ENCODE data around the gene APLNR. TPM values are rescaled to one million over a fixed set of nuclear protein-coding genes. Genes with fewer than 3 reads are reported as not detected.

APLNR gene
- total and polyA plus RNA-seq, 4 donors = 3.2 to 39.4 (median 4.0) TPM

DNA sequence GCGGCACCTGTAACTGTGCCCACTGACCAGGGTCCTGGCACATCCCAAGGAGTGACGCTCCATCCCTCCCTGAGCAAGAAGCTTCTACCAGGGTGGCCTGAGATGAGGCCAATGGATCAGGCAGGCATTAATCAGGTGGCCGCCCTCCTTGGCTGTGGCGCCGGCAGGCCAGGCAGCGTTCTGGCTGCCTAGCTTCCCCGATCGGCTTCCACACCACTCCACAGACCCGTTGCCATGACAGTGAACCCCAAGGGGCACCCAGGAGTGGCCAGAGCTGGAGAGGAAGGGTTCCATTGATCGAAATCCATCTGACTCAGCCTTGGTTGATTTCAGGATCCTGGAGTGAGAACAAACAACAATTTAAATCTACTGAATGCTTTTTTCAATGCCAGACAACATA is 34.8 kb downstream of the APLNR start:
- H3K9ac ChIP-seq (ENCODE audit: low read depth in 1 of 2, low read length in 2 of 2) = no peak overlapping the region
- no peaks in the 10 kb centered on the region for H3K27me3 ChIP-seq (ENCODE audit: control insufficient read depth in 4 of 4, insufficient read depth in 4 of 4, low read length in 3 of 4)
- no peak for DNase-seq (ENCODE audit: low spot score)
- no peaks in the 10 kb centered on the region for H3K9me3 ChIP-seq (ENCODE audit: control insufficient read depth in 4 of 4, low read length in 3 of 4)
- TF ChIP-seq GABPA (IDR thresholded peaks at IDR 0.05 in 1 of 2, conservative IDR thresholded peaks at IDR 0.05 in 1 of 2) = no peak
- no peak for TF ChIP-seq YY1 (IDR thresholded peaks at IDR 0.05)
- TF ChIP-seq FOXA2 (IDR thresholded peaks at IDR 0.05) = no peak
- no peak for TF ChIP-seq HNF4G (IDR thresholded peaks at IDR 0.05)
- TF ChIP-seq RXRA (IDR thresholded peaks at IDR 0.05) = no peak
- TF ChIP-seq, protein P1, sequence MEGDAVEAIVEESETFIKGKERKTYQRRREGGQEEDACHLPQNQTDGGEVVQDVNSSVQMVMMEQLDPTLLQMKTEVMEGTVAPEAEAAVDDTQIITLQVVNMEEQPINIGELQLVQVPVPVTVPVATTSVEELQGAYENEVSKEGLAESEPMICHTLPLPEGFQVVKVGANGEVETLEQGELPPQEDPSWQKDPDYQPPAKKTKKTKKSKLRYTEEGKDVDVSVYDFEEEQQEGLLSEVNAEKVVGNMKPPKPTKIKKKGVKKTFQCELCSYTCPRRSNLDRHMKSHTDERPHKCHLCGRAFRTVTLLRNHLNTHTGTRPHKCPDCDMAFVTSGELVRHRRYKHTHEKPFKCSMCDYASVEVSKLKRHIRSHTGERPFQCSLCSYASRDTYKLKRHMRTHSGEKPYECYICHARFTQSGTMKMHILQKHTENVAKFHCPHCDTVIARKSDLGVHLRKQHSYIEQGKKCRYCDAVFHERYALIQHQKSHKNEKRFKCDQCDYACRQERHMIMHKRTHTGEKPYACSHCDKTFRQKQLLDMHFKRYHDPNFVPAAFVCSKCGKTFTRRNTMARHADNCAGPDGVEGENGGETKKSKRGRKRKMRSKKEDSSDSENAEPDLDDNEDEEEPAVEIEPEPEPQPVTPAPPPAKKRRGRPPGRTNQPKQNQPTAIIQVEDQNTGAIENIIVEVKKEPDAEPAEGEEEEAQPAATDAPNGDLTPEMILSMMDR (IDR thresholded peaks at IDR 0.05; ENCODE audit: low read depth, low read length, missing input control) = no peak
- no peak for TF ChIP-seq JUND (IDR thresholded peaks at IDR 0.05)
- TF ChIP-seq SP1 (IDR thresholded peaks at IDR 0.05) = no peak
- TF ChIP-seq, protein P2, sequence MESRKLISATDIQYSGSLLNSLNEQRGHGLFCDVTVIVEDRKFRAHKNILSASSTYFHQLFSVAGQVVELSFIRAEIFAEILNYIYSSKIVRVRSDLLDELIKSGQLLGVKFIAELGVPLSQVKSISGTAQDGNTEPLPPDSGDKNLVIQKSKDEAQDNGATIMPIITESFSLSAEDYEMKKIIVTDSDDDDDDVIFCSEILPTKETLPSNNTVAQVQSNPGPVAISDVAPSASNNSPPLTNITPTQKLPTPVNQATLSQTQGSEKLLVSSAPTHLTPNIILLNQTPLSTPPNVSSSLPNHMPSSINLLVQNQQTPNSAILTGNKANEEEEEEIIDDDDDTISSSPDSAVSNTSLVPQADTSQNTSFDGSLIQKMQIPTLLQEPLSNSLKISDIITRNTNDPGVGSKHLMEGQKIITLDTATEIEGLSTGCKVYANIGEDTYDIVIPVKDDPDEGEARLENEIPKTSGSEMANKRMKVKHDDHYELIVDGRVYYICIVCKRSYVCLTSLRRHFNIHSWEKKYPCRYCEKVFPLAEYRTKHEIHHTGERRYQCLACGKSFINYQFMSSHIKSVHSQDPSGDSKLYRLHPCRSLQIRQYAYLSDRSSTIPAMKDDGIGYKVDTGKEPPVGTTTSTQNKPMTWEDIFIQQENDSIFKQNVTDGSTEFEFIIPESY (IDR thresholded peaks at IDR 0.05) = no peak
- no peak for TF ChIP-seq EGR1 (IDR thresholded peaks at IDR 0.05; ENCODE audit: low read depth in 2 of 2)
- TF ChIP-seq TAF1 (conservative IDR thresholded peaks at IDR 0.05) = no peak
- no peak for TF ChIP-seq RAD21 (IDR thresholded peaks at IDR 0.05)
- no peak for TF ChIP-seq HNF4A (conservative IDR thresholded peaks at IDR 0.05)
- TF ChIP-seq, protein P3, sequence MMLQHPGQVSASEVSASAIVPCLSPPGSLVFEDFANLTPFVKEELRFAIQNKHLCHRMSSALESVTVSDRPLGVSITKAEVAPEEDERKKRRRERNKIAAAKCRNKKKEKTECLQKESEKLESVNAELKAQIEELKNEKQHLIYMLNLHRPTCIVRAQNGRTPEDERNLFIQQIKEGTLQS (IDR thresholded peaks at IDR 0.05) = no peak
- TF ChIP-seq, protein P4, sequence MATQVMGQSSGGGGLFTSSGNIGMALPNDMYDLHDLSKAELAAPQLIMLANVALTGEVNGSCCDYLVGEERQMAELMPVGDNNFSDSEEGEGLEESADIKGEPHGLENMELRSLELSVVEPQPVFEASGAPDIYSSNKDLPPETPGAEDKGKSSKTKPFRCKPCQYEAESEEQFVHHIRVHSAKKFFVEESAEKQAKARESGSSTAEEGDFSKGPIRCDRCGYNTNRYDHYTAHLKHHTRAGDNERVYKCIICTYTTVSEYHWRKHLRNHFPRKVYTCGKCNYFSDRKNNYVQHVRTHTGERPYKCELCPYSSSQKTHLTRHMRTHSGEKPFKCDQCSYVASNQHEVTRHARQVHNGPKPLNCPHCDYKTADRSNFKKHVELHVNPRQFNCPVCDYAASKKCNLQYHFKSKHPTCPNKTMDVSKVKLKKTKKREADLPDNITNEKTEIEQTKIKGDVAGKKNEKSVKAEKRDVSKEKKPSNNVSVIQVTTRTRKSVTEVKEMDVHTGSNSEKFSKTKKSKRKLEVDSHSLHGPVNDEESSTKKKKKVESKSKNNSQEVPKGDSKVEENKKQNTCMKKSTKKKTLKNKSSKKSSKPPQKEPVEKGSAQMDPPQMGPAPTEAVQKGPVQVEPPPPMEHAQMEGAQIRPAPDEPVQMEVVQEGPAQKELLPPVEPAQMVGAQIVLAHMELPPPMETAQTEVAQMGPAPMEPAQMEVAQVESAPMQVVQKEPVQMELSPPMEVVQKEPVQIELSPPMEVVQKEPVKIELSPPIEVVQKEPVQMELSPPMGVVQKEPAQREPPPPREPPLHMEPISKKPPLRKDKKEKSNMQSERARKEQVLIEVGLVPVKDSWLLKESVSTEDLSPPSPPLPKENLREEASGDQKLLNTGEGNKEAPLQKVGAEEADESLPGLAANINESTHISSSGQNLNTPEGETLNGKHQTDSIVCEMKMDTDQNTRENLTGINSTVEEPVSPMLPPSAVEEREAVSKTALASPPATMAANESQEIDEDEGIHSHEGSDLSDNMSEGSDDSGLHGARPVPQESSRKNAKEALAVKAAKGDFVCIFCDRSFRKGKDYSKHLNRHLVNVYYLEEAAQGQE (IDR thresholded peaks at IDR 0.05) = no peak
- no peak for TF ChIP-seq NR2F2 (IDR thresholded peaks at IDR 0.05)
- TF ChIP-seq, protein P5, sequence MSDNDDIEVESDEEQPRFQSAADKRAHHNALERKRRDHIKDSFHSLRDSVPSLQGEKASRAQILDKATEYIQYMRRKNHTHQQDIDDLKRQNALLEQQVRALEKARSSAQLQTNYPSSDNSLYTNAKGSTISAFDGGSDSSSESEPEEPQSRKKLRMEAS (IDR thresholded peaks at IDR 0.05) = no peak
- no peak for TF ChIP-seq FOXA1 (IDR thresholded peaks at IDR 0.05)
- no peaks in the 10 kb centered on the region for H3K4me1 ChIP-seq (ENCODE audit: control insufficient read depth in 4 of 4, insufficient read depth in 4 of 4, low read length in 3 of 4)
- WGBS = 86% methylated on average over 10 of the region's 10 CpGs
- no peak overlapping the region for H3K4me3 ChIP-seq (ENCODE audit: low read depth in 1 of 3, low read length in 3 of 3)
- H3K27ac ChIP-seq (ENCODE audit: low read depth in 1 of 2, low read length in 2 of 2) = no peak overlapping the region
- peaks cover 0 to 1% (median 0%) of the 10 kb centered on the region in 4 donors for H3K36me3 ChIP-seq (ENCODE audit: control insufficient read depth in 4 of 4, insufficient read depth in 3 of 4, low read depth in 1 of 4, low read length in 3 of 4)

Measured in liver (tissue), 9 donors.